Spleen (tissue), 11 donors: ENCODE results near the gene TMOD2. TPM values are rescaled to one million over a fixed set of nuclear protein-coding genes. Genes with fewer than 3 reads are reported as not detected.

Source experiments
- DNase-seq: peaks from one replicate; pipeline ENCODE4 v3.0.0-alpha.2; 2020
- H3K27ac ChIP-seq, 8 donors: fragments of 200-600 bp; sonication (generic) in 7 of 8; 1 replicate in 4 of 8; 2 replicates in 4 of 8; pipeline versions ENCODE4 v1.5.0 to v1.8.0; 2016 to 2021; ENCODE audit warnings: inconsistent platforms in 4 of 8, mild to moderate bottlenecking in 4 of 8, moderate library complexity in 1 of 8
- H3K27me3 ChIP-seq, 7 donors: fragments of 200-600 bp; sonication (generic) in 6 of 7; replicated peaks in 1 of 7; 1 replicate in 4 of 7; 2 replicates in 3 of 7; pipeline versions ENCODE4 v1.5.0 to v1.8.0; 2016 to 2021; ENCODE audit warnings: inconsistent platforms in 3 of 7, mild to moderate bottlenecking in 1 of 7
- H3K36me3 ChIP-seq, 6 donors: fragments of 200-600 bp; sonication (generic) in 5 of 6; 1 replicate in 4 of 6; 2 replicates in 2 of 6; pipeline versions ENCODE4 v1.5.0 to v1.8.0; 2016 to 2021; ENCODE audit warnings: inconsistent platforms in 2 of 6
- H3K4me1 ChIP-seq, 6 donors: fragments of 200-600 bp; sonication (generic) in 5 of 6; 1 replicate in 3 of 6; 2 replicates in 3 of 6; pipeline versions ENCODE4 v1.5.0 to v1.8.0; 2016 to 2021; ENCODE audit warnings: inconsistent platforms in 3 of 6
- H3K4me3 ChIP-seq, 8 donors: fragments of 200-600 bp; sonication (generic) in 7 of 8; 1 replicate in 4 of 8; 2 replicates in 4 of 8; pipeline versions ENCODE4 v1.5.0 to v1.8.0; 2016 to 2021; ENCODE audit warnings: inconsistent platforms in 4 of 8, mild to moderate bottlenecking in 4 of 8, moderate library complexity in 2 of 8
- H3K9me3 ChIP-seq, 8 donors: fragments of 200-600 bp; sonication (generic) in 7 of 8; 1 replicate in 4 of 8; 2 replicates in 4 of 8; pipeline versions ENCODE4 v1.5.0 to v1.8.0; 2016 to 2021; ENCODE audit warnings: inconsistent platforms in 4 of 8
- CTCF ChIP-seq, 11 experiments: fragments of 200-600 bp in 7 of 11; fragments of 450-650 bp in 4 of 11; sonication (generic) in 4 of 11; IDR thresholded peaks in 8 of 11; conservative IDR thresholded peaks in 3 of 11; 1 replicate in 7 of 11; 2 replicates in 4 of 11; pipeline versions ENCODE4 v1.4.0 to v1.8.0; 2016 to 2021; ENCODE audit warnings: antibody characterized with exemption in 11 of 11, inconsistent platforms in 4 of 11, mild to moderate bottlenecking in 1 of 11
- POLR2A ChIP-seq, 3 donors: fragments of 450-650 bp; IDR thresholded peaks; one replicate each; pipeline ENCODE4 v1.5.1; 2017; ENCODE audit warnings: antibody characterized with exemption in 3 of 3, mild to moderate bottlenecking in 1 of 3
- POLR2AphosphoS5 ChIP-seq, 3 donors: sonication (generic); formaldehyde crosslinking; IDR thresholded peaks; one replicate each; pipeline ENCODE4 v1.5.1; 2017; ENCODE audit warnings: antibody characterized with exemption in 3 of 3
- WGBS, 5 donors: extraction: QIAGEN DNeasy Blood & Tissue Kit in 3 of 5; methylation state at CpG; one replicate each; pipeline versions ENCODE4 v1.1.5 to v1.1.7; 2013 to 2018; 5-methylcytosine and 5-hydroxymethylcytosine counted together
- intact Hi-C: fragments of 100-400 bp; cut with DNase I; formaldehyde crosslinking; loops from one replicate; pipeline ENCODE4 v1.15.0; 2023; ENCODE audit warnings: low total_unique reads
- polyA plus RNA-seq, 3 donors: library from polyadenylated mRNA; stranded (reverse); fragments of 200-250 nt; gene quantifications; one replicate each; pipeline ENCODE4 v1.2.1, GENCODE V29; 2013
- total RNA-seq, 7 donors: library from RNA; depleted of rRNA in 3 of 7; stranded (reverse); fragments of >200 nt in 3 of 7; fragmentation: NEBNext Ultra II Directional in 4 of 7; extraction: Animal tissue kit (Norgen Biotek cat#: 25700) in 4 of 7; gene quantifications; one replicate each; pipeline versions ENCODE4 v1.1.0 to v1.2.1, GENCODE V29; 2016 to 2021
- donor health status: healthy with polysubstance abuse.
- donor health status: DM: no; HTN: no; CAD: no; lungs with moderate emphysema.
- donor health status: DM: no; HTN: no; CAD: no.
- donor health status: Bipolar disorder and iron deficiency.
- donor health status: healthy.
- donor health status: DM: no; HTN: no; CAD: no.
- donor health status: DM: yes; HTN: yes; CAD: no.

The TMOD2 gene
- total and polyA plus RNA-seq, 10 donors: 1.3 to 21.1 (median 14.2) TPM

DNA sequence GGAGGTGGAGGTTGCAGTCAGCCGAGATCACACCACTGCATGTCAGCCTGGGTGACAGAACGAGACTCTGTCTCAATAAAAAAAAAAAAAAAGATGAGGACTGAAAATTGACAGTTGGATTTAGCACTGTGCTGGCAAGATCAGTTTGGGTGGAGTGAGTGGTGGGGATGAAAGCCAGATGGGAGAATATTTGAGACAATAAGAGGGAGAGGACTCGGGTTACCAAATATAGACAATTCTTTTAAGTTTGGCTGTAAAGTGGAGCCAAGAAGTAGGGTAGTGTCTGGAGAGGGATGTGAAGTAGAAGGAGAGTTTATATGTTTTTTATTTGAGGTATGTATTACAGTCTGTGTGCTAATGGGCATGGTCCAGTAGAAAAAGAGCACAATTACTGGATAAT lies 98.5 kb downstream of the TMOD2 start:
- DNase-seq: no peak
- Histone ChIP-seq H3K4me3 (no peak overlapping the region), H3K4me1 (peaks cover 11 to 98% (median 48%) of the 10 kb centered on the region in 6 donors), H3K27me3 (no peaks in the 10 kb centered on the region), H3K36me3 (no peaks in the 10 kb centered on the region), H3K9me3 (no peaks in the 10 kb centered on the region), H3K27ac (no peak overlapping the region)
- no peak for TF ChIP-seq POLR2A (IDR thresholded peaks at IDR 0.05)
- no peak for TF ChIP-seq POLR2AphosphoS5 (IDR thresholded peaks at IDR 0.05)
- TF ChIP-seq CTCF (IDR thresholded peaks at IDR 0.05 in 8 of 11, conservative IDR thresholded peaks at IDR 0.05 in 3 of 11): no peak
- 89 to 97% (median 93%) methylated on average over 3 of the region's 3 CpGs for WGBS, 5 donors
- intact Hi-C loops: no loop called here

DNA sequence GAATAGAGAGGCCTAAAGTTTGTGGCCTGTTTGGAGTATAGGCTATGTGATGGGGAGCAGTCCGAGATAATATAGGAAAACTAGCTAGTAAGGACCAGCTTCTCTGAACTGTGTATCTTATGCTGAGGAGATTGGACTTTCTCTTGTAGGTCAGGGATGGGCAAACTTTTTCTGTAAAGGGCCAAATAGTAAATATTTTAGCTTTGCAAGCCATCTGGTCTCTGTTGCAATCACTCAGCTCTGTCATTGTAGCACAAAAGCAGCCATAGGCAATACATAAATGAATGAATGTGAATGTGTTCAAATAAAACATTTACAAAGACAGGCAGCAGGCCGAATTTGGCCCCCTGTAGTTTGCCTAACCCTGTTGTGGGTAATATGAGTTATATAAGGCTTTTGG lies 102.6 kb downstream of the TMOD2 start:
- Histone ChIP-seq H3K36me3 (no peaks in the 10 kb centered on the region), H3K4me3 (no peak overlapping the region), H3K27ac (no peak overlapping the region), H3K9me3 (no peaks in the 10 kb centered on the region), H3K27me3 (no peaks in the 10 kb centered on the region), H3K4me1 (peaks cover 12 to 90% (median 30%) of the 10 kb centered on the region in 6 donors)
- no peak for TF ChIP-seq POLR2A (IDR thresholded peaks at IDR 0.05)
- TF ChIP-seq POLR2AphosphoS5 (IDR thresholded peaks at IDR 0.05): no peak
- TF ChIP-seq CTCF (IDR thresholded peaks at IDR 0.05 in 8 of 11, conservative IDR thresholded peaks at IDR 0.05 in 3 of 11): no peak
- intact Hi-C loops: no loop called here
- no peak for DNase-seq
- WGBS, 5 donors: 94 to 98% (median 95%) methylated on average over 2 of the region's 2 CpGs

- intact Hi-C loops: no loop called here
These were observed 104.2 kb downstream of the TMOD2 start for GRCh38 chr15:51855612-51856011.

More at GRCh38 chr15:51855612-51856011, 104.2 kb downstream of the TMOD2 start:
- 88 to 92% (median 89%) methylated on average over 1 of the region's 1 CpG for WGBS, 5 donors
- H3K9me3 ChIP-seq: no peaks in the 10 kb centered on the region
- DNase-seq: no peak
- TF ChIP-seq POLR2AphosphoS5 (IDR thresholded peaks at IDR 0.05) (no peak), POLR2A (IDR thresholded peaks at IDR 0.05) (no peak), CTCF (IDR thresholded peaks at IDR 0.05 in 8 of 11, conservative IDR thresholded peaks at IDR 0.05 in 3 of 11) (no peak)
- H3K36me3 ChIP-seq: peaks cover 0 to 7% (median 0%) of the 10 kb centered on the region in 6 donors
- no peak overlapping the region for H3K4me3 ChIP-seq
- no peaks in the 10 kb centered on the region for H3K27me3 ChIP-seq
- H3K4me1 ChIP-seq: peaks cover 12 to 74% (median 26%) of the 10 kb centered on the region in 6 donors
- H3K27ac ChIP-seq: peak overlapping the region in 3 of 8 donors; percentile 4 to 24 (median 9)
